CD4-positive, alpha-beta T cell treated with Interleukin-10 for 1 hour (primary cell): ENCODE data around the gene BIN1.

Experiments used
- DNase-seq: peaks from one replicate; pipeline ENCODE4 v3.0.0-alpha.2; 2020

The BIN1 gene

GRCh38 chr2:127102521-127103242 is 4.3 kb downstream of the BIN1 start:
- no peak for DNase-seq

GRCh38 chr2:127101756-127102477 is 5.0 kb downstream of the BIN1 start:
- DNase-seq = no peak

GRCh38 chr2:127101048-127101611 is 5.8 kb downstream of the BIN1 start:
- no peak for DNase-seq

- DNase-seq = no peak
Measured at GRCh38 chr2:127100251-127101047, 6.5 kb downstream of the BIN1 start.

- DNase-seq = no peak
Measured at GRCh38 chr2:127098711-127099110, 8.2 kb downstream of the BIN1 start.

GRCh38 chr2:127097841-127098651 is 8.9 kb downstream of the BIN1 start:
- DNase-seq = no peak

- DNase-seq = no peak
Measured at GRCh38 chr2:127097471-127097765, 9.5 kb downstream of the BIN1 start.

GRCh38 chr2:127096718-127097470 is 10.1 kb downstream of the BIN1 start:
- no peak for DNase-seq

GRCh38 chr2:127096280-127096679 is 10.7 kb downstream of the BIN1 start:
- no peak for DNase-seq

- no peak for DNase-seq
Measured at GRCh38 chr2:127095784-127096183, 11.2 kb downstream of the BIN1 start.

- no peak for DNase-seq
Measured at GRCh38 chr2:127095367-127095641, 11.7 kb downstream of the BIN1 start.

- no peak for DNase-seq
Measured at GRCh38 chr2:127094509-127095366, 12.2 kb downstream of the BIN1 start.

- no peak for DNase-seq
Measured at GRCh38 chr2:127093648-127094210, 13.2 kb downstream of the BIN1 start.

GRCh38 chr2:127092901-127093516 is 13.9 kb downstream of the BIN1 start:
- DNase-seq = no peak

- no peak for DNase-seq
Measured at GRCh38 chr2:127092306-127092705, 14.6 kb downstream of the BIN1 start.

GRCh38 chr2:127091886-127092285 is 15.1 kb downstream of the BIN1 start:
- no peak for DNase-seq

- DNase-seq = no peak
Measured at GRCh38 chr2:127091148-127091547, 15.8 kb downstream of the BIN1 start.

- no peak for DNase-seq
Measured at GRCh38 chr2:127090281-127091120, 16.5 kb downstream of the BIN1 start.

- DNase-seq = no peak
Measured at GRCh38 chr2:127089478-127090235, 17.3 kb downstream of the BIN1 start.
